Measurements from ENCODE around the gene SLC25A51.

DNA sequence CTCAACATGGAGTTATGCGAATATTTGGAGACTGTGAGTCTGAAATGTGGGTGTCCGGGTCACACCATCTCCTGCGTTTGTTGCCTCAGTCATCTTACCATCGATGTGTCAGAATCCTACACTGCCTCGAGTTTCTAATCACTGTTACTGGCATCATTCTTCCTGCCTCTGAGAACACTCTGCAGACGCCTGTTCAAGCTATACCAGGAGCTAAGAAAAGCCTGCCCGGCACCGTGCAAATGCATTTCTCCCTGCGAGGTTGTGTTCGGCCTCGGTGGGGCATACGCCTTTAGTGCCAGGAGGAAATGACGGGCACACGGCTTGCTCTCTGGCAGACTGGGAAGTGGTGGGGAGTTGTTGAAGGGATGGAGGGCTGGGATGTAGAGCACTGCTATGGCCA, 31.2 kb upstream of the SLC25A51 start:
- TF ChIP-seq ZNF274 (IDR thresholded peaks at IDR 0.05; ENCODE audit: low read depth, low read length) (no peak), YY1 (IDR thresholded peaks at IDR 0.05; ENCODE audit: insufficient read depth, insufficient read length) (no peak), SUZ12 (IDR thresholded peaks at IDR 0.05; ENCODE audit: extremely low read depth, insufficient read depth, insufficient read length) (no peak)

Measured in NT2/D1 (cell line).